Activated CD4-positive, alpha-beta T cell treated with anti-CD3 and anti-CD28 coated beads, Interleukin-2, amount 50 U/mL, for 16 hours (primary cell): Measurements from ENCODE around the gene CSTPP1.
"Not testable (repeated sequence)": the region's sequence is repeated elsewhere in the genome, so short reads cannot be mapped to it uniquely, and the experiment has no call there.

ENCODE experiments used
- DNase-seq: peaks from one replicate; pipeline ENCODE4 v3.0.0-alpha.2; 2020

Gene CSTPP1

GRCh38 chr11:47105974-47106373 is 169.4 kb downstream of the CSTPP1 start:
- DNase-seq = no peak

- DNase-seq = no peak
These were observed 170.3 kb downstream of the CSTPP1 start for GRCh38 chr11:47106798-47107411.

- no peak for DNase-seq
These were observed 171.2 kb downstream of the CSTPP1 start for GRCh38 chr11:47107744-47108143.

GRCh38 chr11:47108214-47108613 is 171.7 kb downstream of the CSTPP1 start:
- no peak for DNase-seq

- DNase-seq = no peak
These were observed 172.6 kb downstream of the CSTPP1 start for GRCh38 chr11:47109051-47109726.

- no peak for DNase-seq
These were observed 173.2 kb downstream of the CSTPP1 start for GRCh38 chr11:47109727-47110246.

GRCh38 chr11:47111318-47111804 is 174.8 kb downstream of the CSTPP1 start:
- no peak for DNase-seq

- DNase-seq = not testable (repeated sequence)
These were observed 176.4 kb downstream of the CSTPP1 start for GRCh38 chr11:47112941-47113340.

- DNase-seq = not testable (repeated sequence)
These were observed 182.6 kb downstream of the CSTPP1 start for GRCh38 chr11:47118958-47119688.

- DNase-seq = no peak
These were observed 184.5 kb downstream of the CSTPP1 start for GRCh38 chr11:47121056-47121455.

GRCh38 chr11:47121731-47122130 is 185.2 kb downstream of the CSTPP1 start:
- no peak for DNase-seq

- no peak for DNase-seq
These were observed 186.5 kb downstream of the CSTPP1 start for GRCh38 chr11:47123094-47123493.

- no peak for DNase-seq
These were observed 188.1 kb downstream of the CSTPP1 start for GRCh38 chr11:47124675-47125074.

GRCh38 chr11:47125083-47125482 is 188.5 kb downstream of the CSTPP1 start:
- DNase-seq = no peak

- DNase-seq = no peak
These were observed 190.7 kb downstream of the CSTPP1 start for GRCh38 chr11:47127213-47127612.

- DNase-seq = no peak
These were observed 194.0 kb downstream of the CSTPP1 start for GRCh38 chr11:47130543-47130942.

GRCh38 chr11:47131136-47131535 is 194.6 kb downstream of the CSTPP1 start:
- DNase-seq = no peak

GRCh38 chr11:47132490-47132889 is 195.9 kb downstream of the CSTPP1 start:
- DNase-seq = no peak

- no peak for DNase-seq
These were observed 196.4 kb downstream of the CSTPP1 start for GRCh38 chr11:47132981-47133380.

GRCh38 chr11:47136327-47136726 is 199.8 kb downstream of the CSTPP1 start:
- DNase-seq = no peak

- no peak for DNase-seq
These were observed 200.4 kb downstream of the CSTPP1 start for GRCh38 chr11:47136921-47137320.

- DNase-seq = no peak
These were observed 200.9 kb downstream of the CSTPP1 start for GRCh38 chr11:47137476-47137875.

GRCh38 chr11:47139878-47140277 is 203.3 kb downstream of the CSTPP1 start:
- no peak for DNase-seq

GRCh38 chr11:47143322-47143721 is 206.8 kb downstream of the CSTPP1 start:
- DNase-seq = no peak
